CD4-positive, alpha-beta T cell treated with Interleukin-17A for 1 hour (primary cell): ENCODE measurements around the gene FCER1G.
A peak's percentile ranks its signal among the peaks of the same experiment; 100 is the strongest.
"Not testable (repeated sequence)": the region's sequence is repeated elsewhere in the genome, so short reads cannot be mapped to it uniquely, and the experiment has no call there.

Experiments
- DNase-seq: peaks from one replicate; pipeline ENCODE4 v3.0.0-alpha.2; 2020

Gene FCER1G

DNA sequence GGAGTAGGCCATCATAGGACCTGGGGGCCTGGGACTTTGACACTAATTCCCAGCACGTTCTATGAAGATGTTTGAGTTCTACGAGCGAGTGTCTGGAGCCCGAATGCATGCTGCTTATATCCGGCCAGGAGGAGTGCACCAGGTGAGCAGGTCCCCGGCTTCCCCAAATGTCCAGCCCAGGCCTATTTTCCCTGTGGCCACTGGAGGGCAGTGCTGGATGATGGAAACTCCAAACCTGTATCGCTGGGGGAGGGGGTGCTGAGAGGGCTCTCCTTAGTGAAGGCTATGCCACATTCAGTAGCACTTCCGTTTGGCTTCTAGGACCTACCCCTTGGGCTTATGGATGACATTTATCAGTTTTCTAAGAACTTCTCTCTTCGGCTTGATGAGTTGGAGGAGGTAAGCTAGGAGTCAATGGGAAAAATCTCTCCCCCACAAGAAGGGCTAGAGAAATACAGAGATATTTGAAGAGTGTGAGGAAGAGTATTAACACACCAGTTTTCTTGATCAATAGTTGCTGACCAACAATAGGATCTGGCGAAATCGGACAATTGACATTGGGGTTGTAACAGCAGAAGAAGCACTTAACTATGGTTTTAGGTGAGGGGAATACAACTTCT is 5.2 kb upstream of the FCER1G start:
- peak; percentile 82 for DNase-seq

GRCh38 chr1:161214369-161214768 is 726 bp upstream of the FCER1G start:
- no peak for DNase-seq

DNA sequence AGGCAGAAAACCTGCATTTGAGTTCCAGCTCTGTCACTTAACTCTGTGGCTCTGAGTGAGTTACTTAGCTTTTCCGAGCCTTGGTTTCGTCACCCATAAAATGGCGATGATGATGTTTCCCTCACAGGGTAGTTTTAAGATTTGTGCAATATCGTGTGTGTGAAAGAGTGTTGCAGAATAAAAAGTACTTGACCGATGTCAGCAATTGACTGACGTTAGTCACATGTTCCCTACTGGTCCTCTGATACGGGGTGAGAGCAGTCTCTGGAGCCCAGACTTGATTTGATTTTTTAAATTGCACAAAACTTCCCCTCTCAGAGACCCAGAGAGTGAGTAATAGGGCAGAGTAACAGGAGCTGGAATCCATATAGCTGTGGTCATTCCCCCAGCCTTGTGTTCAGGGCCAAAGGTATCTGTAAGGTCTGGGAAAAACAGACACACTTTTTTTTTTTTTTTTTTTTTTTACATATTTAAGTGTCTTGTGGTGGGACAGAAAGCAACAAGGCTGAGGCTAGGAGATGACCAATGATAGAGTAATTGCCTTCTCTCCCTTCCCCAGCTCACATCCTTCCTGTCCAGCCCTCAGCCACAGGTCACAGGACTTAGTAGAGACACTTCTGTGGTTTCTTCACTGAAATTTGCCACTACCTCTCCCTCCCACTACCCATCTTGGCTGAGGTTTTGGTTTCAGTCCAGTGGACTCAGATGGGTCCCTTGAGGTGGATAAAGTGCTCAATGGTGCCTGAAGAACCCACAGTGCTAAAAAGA is 2.0 kb downstream of the FCER1G start:
- DNase-seq, result peak; percentile 19

- no peak for DNase-seq
Measured at GRCh38 chr1:161217831-161218230, 2.7 kb downstream of the FCER1G start.

GRCh38 chr1:161218301-161219077 is 3.4 kb downstream of the FCER1G start:
- DNase-seq, result no peak

GRCh38 chr1:161219078-161219892 is 4.2 kb downstream of the FCER1G start:
- no peak for DNase-seq

- DNase-seq, result no peak
Measured at GRCh38 chr1:161220002-161220401, 4.9 kb downstream of the FCER1G start.

- no peak for DNase-seq
Measured at GRCh38 chr1:161222175-161223019, 7.3 kb downstream of the FCER1G start.

GRCh38 chr1:161223805-161224694 is 9.0 kb downstream of the FCER1G start:
- no peak for DNase-seq

- not testable (repeated sequence) for DNase-seq
Measured at GRCh38 chr1:161224695-161225087, 9.6 kb downstream of the FCER1G start.

DNA sequence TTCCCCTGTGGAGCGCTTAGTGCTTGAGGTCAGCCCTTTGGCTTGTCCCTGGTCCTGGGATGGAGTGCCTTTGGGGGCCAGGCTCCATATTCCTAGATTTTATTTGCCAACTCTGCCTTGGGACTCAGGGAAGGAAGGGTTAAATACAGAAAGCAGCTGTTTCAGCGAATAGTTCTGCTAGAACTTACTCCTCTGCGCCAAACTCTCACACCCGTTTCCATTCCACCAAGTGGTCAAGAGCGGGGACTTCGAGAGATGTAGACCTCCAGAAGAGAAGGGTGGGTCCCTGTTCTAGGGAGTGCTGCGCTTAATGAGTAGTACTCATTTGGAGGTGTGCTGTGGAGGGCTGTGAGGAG is 10.1 kb downstream of the FCER1G start:
- no peak for DNase-seq

DNA sequence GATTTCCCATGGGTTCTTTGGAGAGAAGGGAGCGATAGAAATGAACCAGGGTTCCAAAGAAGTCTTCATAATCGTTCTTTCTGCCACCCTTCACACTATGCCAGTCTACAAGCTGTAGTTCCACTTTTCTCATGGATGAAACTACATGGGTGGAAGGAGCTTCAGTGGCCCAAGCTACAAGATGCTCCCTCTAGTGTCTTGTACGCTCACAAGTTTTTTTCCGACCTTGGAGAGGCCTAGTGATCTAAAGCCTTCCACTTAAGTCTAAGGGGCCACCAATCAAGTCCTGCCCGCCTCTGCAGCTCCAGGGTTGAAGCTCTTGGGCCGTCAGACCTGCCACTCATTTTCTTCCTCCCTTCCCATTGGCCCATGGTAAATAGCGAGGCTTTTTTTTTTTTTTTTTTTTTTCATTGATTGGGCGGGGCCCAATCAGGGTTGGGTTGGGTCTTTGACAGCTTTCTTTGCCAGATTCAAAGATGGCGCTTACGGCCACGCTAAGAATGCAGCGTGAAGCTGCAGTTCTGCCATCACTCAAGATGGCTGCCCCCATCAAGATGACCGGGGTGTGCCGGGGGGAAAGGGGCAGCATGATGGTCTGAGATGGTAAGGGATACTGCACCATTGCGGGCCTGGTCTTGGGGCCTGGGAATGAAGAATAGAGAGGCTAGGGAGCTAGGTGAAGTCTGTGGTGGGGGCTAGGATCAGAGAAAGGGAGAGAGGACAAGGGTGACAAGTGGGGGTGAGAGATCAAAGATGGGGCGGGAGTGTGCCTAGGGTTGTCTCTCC is 10.6 kb downstream of the FCER1G start, which contains the start of gene TOMM40L:
TSS of gene TOMM40L (plus strand) at position 527 of the 786 bp plus-strand sequence. CDS start 430 bp downstream, outside the sequence.
- peak; percentile 98 for DNase-seq

- no peak for DNase-seq
Measured at GRCh38 chr1:161226320-161226711, 11.2 kb downstream of the FCER1G start.

DNA sequence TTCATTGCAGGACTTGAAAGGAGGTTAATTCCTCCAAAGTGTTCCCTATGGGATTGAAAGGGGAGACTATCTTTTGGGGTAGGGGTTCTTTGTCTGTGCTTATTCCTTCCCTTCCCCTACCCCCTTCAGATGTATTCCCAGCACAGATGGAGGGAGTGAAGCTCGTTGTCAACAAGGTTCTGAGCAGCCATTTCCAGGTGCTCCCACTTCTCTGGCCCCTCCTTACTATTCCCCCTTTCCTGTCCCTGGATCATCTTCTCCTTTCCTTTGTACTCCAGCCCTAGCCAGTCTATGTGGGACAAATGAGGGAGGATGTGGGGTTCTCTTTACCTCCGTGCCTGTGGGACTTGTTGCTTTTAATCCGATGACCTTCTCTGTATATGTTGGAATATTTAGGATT is 11.7 kb downstream of the FCER1G start:
- DNase-seq, result no peak

DNA sequence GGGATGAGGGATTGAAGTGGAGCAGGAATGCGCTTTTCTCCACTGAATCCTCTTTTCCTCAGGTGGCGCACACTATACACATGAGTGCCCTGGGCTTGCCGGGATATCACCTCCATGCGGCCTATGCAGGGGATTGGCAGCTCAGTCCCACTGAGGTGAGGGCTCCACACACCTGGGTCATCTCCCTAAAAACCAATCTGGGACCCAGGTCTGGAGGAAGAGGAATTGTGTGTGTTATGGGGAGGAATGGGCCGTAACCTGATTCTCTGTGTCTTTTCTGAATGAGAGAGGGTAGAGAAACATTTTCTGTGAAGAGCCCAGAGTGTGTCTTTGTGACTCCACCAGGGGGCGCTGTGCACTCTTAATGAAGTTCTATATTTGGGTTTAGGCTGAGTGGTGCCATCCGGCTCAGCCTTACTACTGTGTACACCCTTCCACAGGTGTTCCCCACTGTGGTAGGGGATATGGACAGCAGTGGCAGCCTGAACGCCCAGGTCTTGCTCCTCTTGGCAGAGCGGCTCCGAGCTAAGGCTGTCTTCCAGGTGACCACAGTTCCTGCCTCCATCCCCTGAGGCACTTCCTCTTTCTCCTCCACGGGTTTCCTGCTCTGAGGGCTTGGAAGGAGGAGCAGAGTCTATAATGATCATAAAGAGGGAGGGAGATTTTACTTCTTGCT is 12.2 kb downstream of the FCER1G start:
- peak; percentile 90 for DNase-seq

DNA sequence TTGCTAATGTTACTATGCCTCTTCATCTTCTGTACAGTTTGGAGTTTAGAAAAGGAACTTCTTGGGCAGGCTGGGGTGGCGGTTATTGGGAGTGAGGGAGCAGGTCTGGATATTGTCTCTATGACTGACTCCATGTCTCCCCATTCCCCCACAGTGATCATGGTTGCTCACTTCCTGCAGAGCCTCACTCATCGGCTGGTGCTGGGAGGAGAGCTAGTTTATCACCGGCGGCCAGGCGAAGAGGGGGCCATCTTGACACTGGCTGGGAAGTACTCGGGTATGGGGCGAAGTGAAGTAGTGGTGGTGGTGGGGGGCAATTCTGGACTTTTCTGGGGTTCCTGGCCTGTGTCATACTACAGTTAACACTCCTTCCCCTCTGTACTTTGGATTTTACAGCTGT is 12.9 kb downstream of the FCER1G start:
- no peak for DNase-seq

DNA sequence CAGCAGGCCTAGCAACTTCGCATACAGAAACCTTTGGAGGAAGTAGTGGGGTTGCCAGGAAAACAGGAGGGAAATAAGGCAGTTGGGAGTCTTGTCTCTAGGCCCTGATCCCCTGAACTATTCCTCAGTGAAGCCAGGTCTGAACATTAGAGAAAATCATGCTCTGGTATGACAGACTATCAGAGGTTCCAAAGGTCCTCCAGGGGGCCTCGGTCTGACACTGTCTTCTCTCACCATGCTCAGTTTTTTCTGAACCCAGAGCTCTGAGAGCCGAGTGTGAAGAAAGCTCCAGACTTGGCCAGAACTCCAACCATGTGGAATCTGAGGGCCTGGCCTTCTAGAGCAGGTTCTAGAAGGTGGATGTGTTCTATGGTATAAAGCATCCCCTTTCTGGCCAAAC is 14.8 kb downstream of the FCER1G start:
- DNase-seq, result no peak

DNA sequence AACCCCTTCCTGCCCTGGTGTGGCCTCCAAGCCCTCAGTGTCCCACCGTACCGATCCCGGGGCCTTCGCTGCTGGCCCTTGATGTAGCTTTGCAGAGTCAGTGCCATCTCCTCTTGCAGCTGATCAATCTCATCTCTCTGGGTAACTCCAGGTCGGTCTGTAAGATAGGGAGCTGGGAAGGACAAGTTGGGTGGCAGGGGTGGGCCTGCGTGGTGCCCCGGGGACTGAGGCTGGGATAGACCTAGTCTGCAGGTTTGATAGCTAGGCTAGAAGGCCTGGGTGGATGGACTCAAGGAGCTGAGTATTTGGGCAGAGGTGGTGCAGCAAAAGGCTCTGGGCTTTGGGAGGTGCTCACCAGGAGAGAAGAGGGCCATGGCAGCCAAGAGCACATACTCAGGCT is 15.7 kb downstream of the FCER1G start:
- no peak for DNase-seq

DNA sequence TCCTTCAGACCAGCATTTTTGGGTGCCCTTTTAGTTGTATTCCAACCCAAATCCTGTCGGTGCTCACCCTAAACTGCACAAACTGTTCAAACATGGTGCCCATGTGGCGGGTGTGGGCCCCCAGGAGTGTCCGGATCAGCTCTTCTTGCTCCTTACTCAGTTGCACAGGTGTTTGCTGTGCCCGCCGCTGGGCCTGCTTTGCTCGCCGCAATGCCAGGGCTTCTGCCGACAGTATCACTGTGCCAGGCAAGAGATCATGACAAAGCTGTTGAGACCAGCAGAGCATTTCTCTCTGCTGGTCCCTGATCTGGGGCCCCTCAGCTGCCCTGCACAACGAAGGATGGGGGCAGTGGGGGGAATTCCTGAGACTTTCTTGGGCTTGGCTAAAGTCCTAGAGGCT is 18.0 kb downstream of the FCER1G start:
- DNase-seq, result no peak
